Activated B cell treated with CpG ODN at 0.5 μM for 24 hours (primary cell): Measurements from ENCODE around the gene B3GNT5. TPM values are rescaled to one million over a fixed set of nuclear protein-coding genes. Genes with fewer than 3 reads are reported as not detected.

ENCODE experiments used
- ATAC-seq: fragments of 200-7000 bp; cut with Tn5 transposase; one replicate; pipeline ENCODE4 v1.10.0; 2021; ENCODE audit warnings: low read depth, mild to moderate bottlenecking, moderate library complexity
- CTCF ChIA-PET: fragments of 350-600 bp; sonication (Branson Sonifier 250); formaldehyde crosslinking; loops from one replicate; lab custom pipeline; 2021; ENCODE audit warnings: antibody characterized with exemption; lab: Charles Lee
- POLR2A ChIA-PET: fragments of 350-600 bp; sonication (Branson Sonifier 250); formaldehyde crosslinking; loops from one replicate; lab custom pipeline; 2021; ENCODE audit warnings: antibody characterized with exemption; lab: Charles Lee
- DNase-seq: peaks from one replicate; pipeline ENCODE4 v3.0.0; 2022
- H3K27ac Mint-ChIP-seq: one replicate; pipeline ENCODE4 v1.8.0; 2020; ENCODE audit warnings: mixed read lengths
- H3K27me3 Mint-ChIP-seq: one replicate; pipeline ENCODE4 v1.8.0; 2021; ENCODE audit warnings: mixed read lengths
- H3K36me3 Mint-ChIP-seq: one replicate; pipeline ENCODE4 v1.8.0; 2021; ENCODE audit warnings: low read depth, mixed read lengths
- H3K4me1 Mint-ChIP-seq: one replicate; pipeline ENCODE4 v1.8.0; 2021; ENCODE audit warnings: mixed read lengths
- H3K4me3 Mint-ChIP-seq: one replicate; pipeline ENCODE4 v1.8.0; 2020; ENCODE audit warnings: mild to moderate bottlenecking, mixed read lengths
- H3K9me3 Mint-ChIP-seq: one replicate; pipeline ENCODE4 v1.8.0; 2020; ENCODE audit warnings: mixed read lengths
- CTCF ChIP-seq: fragments of 200-600 bp; IDR thresholded peaks from one replicate; pipeline ENCODE4 v1.8.0; 2022; ENCODE audit warnings: antibody characterized with exemption, mild to moderate bottlenecking
- intact Hi-C: fragments of 100-400 bp; cut with micrococcal nuclease; formaldehyde crosslinking; loops from one replicate; pipeline ENCODE4 v1.15.1; 2024
- total RNA-seq: library from RNA; stranded (reverse); gene quantifications from 2 replicates; pipeline ENCODE4 v1.2.3, GENCODE V29; 2022

B3GNT5 gene
- total RNA-seq, 1 donor from 2014 or later, result 0.38 TPM

- Mint-ChIP-seq H3K4me1 (peaks cover 4% of the 10 kb centered on the region), H3K9me3 (no peaks in the 10 kb centered on the region), H3K4me3 (peak overlapping the region; percentile 78), H3K27ac (no peak overlapping the region), H3K36me3 (no peaks in the 10 kb centered on the region), H3K27me3 (peaks cover 40% of the 10 kb centered on the region)
- peak; percentile 59 for ATAC-seq
- DNase-seq, result peak; percentile 38
- CTCF ChIA-PET, result interaction anchor here (1.3 to 3.6 kb wide), 2 partner anchors 129 to 131 kb away, joined by 3 to 18 read pairs; no protein-coding TSS in a partner anchor
- POLR2A ChIA-PET, result interaction anchor here (0.6 to 0.8 kb wide), 2 partner anchors 14 to 32 kb away, joined by 3 to 4 read pairs; no protein-coding TSS in a partner anchor
- intact Hi-C loops, result loop anchor here (1.0 to 10.0 kb wide), 4 partner anchors 32 to 129 kb away; no protein-coding TSS in a partner anchor
- no peak for TF ChIP-seq CTCF
These were observed 754 bp downstream of the B3GNT5 start for GRCh38 chr3:183253528-183254486.

- Mint-ChIP-seq H3K4me3 (peak overlapping the region; percentile 68), H3K36me3 (no peaks in the 10 kb centered on the region), H3K4me1 (peaks cover 12% of the 10 kb centered on the region), H3K9me3 (no peaks in the 10 kb centered on the region), H3K27me3 (peaks cover 31% of the 10 kb centered on the region), H3K27ac (no peak overlapping the region)
- TF ChIP-seq CTCF, result no peak
- DNase-seq, result no peak
- ChIA-PET CTCF (interaction anchor here (3.6 kb wide), 1 partner anchor 128 kb away, joined by 18 read pairs; no protein-coding TSS in a partner anchor), POLR2A (no interaction called here)
- intact Hi-C loops, result loop anchor here (1.0 to 10.0 kb wide), 3 partner anchors 113 to 130 kb away; no protein-coding TSS in a partner anchor
- ATAC-seq, result no peak
These were observed 1.7 kb downstream of the B3GNT5 start for GRCh38 chr3:183254487-183255347.

DNA sequence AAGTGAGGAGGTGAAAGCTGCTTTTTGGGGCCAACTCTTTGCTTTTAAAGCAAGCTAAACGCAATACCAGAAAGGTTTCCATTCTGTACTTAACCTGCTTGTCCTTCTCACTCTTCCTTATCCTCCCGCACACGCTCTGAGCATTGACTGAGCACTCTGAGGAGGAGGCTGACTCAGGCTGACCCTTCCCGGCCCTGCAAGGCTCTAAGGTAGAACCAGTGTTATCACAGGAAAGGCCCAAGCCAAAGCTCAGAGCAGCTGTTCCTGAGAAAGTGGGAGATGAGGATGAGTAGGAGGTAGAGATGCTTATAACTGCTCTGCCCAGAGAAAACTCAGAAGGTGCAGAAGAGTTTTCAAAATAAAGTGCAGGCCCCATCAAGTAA is 2.3 kb downstream of the B3GNT5 start:
- H3K9me3 Mint-ChIP-seq, result no peaks in the 10 kb centered on the region
- peaks cover 18% of the 10 kb centered on the region for H3K4me1 Mint-ChIP-seq
- no peak for TF ChIP-seq CTCF
- ATAC-seq (no peak), DNase-seq (no peak)
- no peaks in the 10 kb centered on the region for H3K36me3 Mint-ChIP-seq
- H3K4me3 Mint-ChIP-seq, result peak overlapping the region; percentile 68
- CTCF ChIA-PET, result interaction anchor here (3.6 kb wide), 1 partner anchor 128 kb away, joined by 18 read pairs; no protein-coding TSS in a partner anchor
- no peak overlapping the region for H3K27ac Mint-ChIP-seq
- intact Hi-C loops, result loop anchor here (10.0 kb wide), 1 partner anchor 131 kb away; no protein-coding TSS in a partner anchor
- POLR2A ChIA-PET, result no interaction called here
- peaks cover 28% of the 10 kb centered on the region for H3K27me3 Mint-ChIP-seq

GRCh38 chr3:183259087-183259486 is 6.0 kb downstream of the B3GNT5 start:
- DNase-seq, result no peak
- Mint-ChIP-seq H3K36me3 (no peaks in the 10 kb centered on the region), H3K4me1 (peaks cover 25% of the 10 kb centered on the region), H3K27me3 (peaks cover 17% of the 10 kb centered on the region), H3K27ac (no peak overlapping the region), H3K9me3 (no peaks in the 10 kb centered on the region), H3K4me3 (no peak overlapping the region)
- no peak for TF ChIP-seq CTCF
- intact Hi-C loops, result loop anchor here (10.0 kb wide), 1 partner anchor 134 kb away; no protein-coding TSS in a partner anchor
- ChIA-PET POLR2A (no interaction called here), CTCF (no interaction called here)
- ATAC-seq, result no peak
